H54 (cell line): ENCODE data around the gene LAMP1.
"Not testable (repeated sequence)": the region's sequence is repeated elsewhere in the genome, so short reads cannot be mapped to it uniquely, and the experiment has no call there.

Source experiments
- DNase-seq: peaks from one replicate; pipeline ENCODE4 v3.0.0; 2011; ENCODE audit warnings: low spot score, mixed read lengths; ENCODE audit not compliant: insufficient read length
- FAIRE-seq: peaks from 3 replicates; lab custom pipeline; 2011; peaks lifted over from hg19 to GRCh38; lab: Jason Lieb, UNC
- POLR2A ChIP-seq: IDR thresholded peaks from 2 replicates; pipeline ENCODE4 v1.6.1; 2011; ENCODE audit warnings: low read depth, mild to moderate bottlenecking, low read length

LAMP1 gene

DNA sequence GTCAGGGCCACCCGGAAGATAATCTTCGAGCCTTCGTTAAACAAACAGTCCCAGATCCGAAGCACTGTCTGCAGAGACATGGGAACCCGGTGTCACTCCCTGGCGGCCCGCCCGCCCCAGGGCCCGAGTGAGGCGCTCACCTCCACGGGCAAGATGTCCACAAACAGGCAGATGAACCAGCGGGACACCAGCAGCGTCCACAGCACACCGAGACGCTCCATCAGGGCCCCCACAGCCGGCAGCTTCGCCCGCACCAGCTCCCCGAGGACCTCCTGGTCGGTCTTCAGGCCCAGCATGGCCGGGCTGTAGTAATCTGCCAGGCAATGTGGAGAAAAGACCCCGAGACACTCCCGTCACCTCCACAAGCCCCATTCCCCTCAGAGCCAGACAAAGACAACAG, 28.7 kb downstream of the LAMP1 start:
- no peak for TF ChIP-seq POLR2A
- no peak for FAIRE-seq

GRCh38 chr13:113327391-113327765, 30.3 kb downstream of the LAMP1 start:
- FAIRE-seq (no peak), DNase-seq (no peak)
- no peak for TF ChIP-seq POLR2A

More for the DNA sequence above, 28.7 kb downstream of the LAMP1 start:
- no peak for DNase-seq

- no peak for DNase-seq
- no peak for FAIRE-seq
- TF ChIP-seq POLR2A: no peak
Observed at GRCh38 chr13:113327766-113328471, 30.9 kb downstream of the LAMP1 start.

GRCh38 chr13:113328851-113329250, 31.8 kb downstream of the LAMP1 start:
- DNase-seq (no peak), FAIRE-seq (no peak)
- TF ChIP-seq POLR2A: no peak

- DNase-seq: no peak
- FAIRE-seq: no peak
Observed at GRCh38 chr13:113329656-113330312, 32.7 kb downstream of the LAMP1 start.

DNA sequence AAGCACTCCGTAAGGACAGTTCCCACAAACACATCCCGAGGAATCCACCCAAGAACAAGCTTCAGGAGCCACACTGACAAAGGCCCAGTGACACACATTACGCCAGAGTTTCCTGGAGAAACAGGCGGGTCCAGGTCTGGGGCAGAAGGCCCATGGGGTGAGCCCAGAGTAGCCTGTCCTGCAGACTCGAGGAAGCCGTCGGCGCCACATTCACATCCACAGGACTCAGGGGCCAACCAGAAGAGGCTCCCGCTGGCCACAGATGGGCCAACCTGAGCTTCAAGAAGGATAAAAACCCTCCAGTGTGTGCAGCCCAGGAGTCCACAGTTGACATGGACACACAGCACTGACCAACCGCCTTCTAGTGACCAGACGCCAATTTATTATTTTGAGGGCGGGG, 35.6 kb downstream of the LAMP1 start:
- FAIRE-seq: no peak
- TF ChIP-seq POLR2A: no peak
- DNase-seq: no peak

More at GRCh38 chr13:113329656-113330312, 32.7 kb downstream of the LAMP1 start:
- TF ChIP-seq POLR2A: no peak

DNA sequence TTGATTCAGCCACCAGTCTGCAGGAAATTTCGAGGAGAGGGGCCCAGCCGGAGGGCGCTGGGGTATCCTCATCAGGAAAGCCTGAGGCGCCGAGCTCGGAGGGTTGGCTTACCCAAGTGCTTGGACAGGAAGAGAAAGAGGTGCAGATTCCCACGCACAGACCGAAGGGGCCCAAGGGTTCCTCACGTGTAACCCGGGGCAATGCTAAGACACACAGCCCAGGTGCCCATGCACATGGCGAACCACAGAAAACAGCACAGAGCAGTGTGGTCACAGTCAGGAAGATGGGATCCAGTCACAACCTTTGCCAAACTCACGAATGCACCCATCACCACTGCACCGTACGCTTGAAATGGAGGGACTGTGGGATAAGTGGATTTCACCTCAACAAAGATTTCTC, 36.0 kb downstream of the LAMP1 start:
- TF ChIP-seq POLR2A: no peak
- DNase-seq: no peak
- FAIRE-seq: no peak

GRCh38 chr13:113337556-113337955, 40.5 kb downstream of the LAMP1 start:
- TF ChIP-seq POLR2A: no peak
- DNase-seq: no peak
- no peak for FAIRE-seq

GRCh38 chr13:113337976-113338375, 40.9 kb downstream of the LAMP1 start:
- DNase-seq (no peak), FAIRE-seq (no peak)
- TF ChIP-seq POLR2A: no peak

DNA sequence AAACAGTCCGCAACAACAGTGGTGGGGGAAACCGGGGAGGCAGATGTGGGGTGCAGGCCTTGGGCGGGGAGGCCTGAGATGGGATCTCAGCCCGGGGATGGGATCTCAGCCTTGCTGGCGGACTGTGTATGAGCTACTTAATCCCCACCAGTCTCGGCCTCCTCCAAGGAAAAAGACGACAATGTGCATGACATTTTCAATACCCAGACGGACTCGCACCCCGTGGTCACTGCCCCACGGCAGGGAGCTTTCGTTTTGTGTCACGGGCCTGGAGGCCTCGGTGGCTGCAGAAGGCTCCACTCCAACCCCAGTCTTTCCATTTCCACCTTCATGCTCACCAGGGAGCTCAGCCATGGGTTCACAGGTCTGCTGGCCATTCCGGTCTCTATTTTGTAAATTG, 41.4 kb downstream of the LAMP1 start:
- TF ChIP-seq POLR2A: no peak
- FAIRE-seq (no peak), DNase-seq (no peak)

DNA sequence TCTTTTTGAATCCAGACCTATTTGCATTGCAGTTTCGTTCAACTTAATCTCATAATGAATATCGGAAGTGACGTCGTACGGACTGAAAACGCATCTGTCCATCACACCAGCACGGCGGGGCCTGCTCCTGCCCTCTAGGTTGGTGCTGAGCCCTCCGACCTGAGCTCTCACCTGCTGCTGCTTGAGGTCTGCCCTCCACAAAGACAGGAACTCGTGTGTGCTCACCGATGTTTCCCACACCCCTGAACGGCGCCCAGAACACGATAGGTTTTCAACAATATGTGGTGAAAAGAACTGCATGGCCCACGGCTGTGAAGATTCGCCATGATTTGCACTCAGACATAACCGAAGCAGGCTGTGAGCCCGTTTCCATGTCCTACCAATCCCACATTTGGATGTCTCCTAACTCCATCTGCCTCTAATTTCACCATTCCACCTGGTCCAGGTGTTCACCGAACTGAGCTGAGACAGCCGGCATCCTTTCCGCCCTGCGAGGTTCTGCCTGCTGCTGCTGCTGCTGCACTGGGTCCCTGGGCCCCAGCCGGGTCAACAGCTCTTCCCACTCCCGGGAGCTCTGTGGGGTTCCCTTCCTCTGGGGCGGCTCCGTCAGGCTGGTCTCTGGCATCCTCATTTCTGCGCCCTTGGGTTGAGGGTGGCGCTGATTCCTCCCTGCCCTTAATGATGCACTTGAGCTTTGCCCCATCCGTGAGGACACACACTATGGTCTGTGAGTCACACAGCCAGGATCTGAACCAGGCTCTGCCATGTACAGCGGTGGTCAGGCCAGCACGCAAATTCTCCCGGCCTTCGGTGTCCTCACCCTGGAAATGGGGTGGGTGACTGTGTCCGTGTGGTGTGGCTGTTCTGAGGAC, 46.0 kb downstream of the LAMP1 start:
- TF ChIP-seq POLR2A: no peak
- FAIRE-seq (peak; percentile 20), DNase-seq (no peak)

DNA sequence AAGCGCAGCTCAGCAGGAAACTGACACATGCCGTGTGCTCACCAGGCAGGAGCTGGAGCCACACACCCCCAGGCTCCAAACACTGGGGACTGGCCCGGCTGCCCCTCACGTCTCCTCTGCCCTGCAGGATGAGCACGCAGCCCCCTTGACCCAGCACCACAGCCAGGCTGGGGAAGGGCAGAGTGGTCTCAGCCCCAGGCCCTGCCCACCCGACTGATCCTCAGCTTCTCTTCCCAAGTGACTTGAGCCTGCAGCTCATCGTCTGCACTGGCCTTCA, 46.6 kb downstream of the LAMP1 start:
- TF ChIP-seq POLR2A: no peak
- FAIRE-seq (no peak), DNase-seq (no peak)

GRCh38 chr13:113345486-113345885, 48.4 kb downstream of the LAMP1 start:
- no peak for TF ChIP-seq POLR2A
- DNase-seq: no peak
- no peak for FAIRE-seq

- FAIRE-seq, DNase-seq: not testable (repeated sequence)
Observed at GRCh38 chr13:113347736-113348225, 50.7 kb downstream of the LAMP1 start.
